ENCODE data around the gene ANP32A.

Gene ANP32A

DNA sequence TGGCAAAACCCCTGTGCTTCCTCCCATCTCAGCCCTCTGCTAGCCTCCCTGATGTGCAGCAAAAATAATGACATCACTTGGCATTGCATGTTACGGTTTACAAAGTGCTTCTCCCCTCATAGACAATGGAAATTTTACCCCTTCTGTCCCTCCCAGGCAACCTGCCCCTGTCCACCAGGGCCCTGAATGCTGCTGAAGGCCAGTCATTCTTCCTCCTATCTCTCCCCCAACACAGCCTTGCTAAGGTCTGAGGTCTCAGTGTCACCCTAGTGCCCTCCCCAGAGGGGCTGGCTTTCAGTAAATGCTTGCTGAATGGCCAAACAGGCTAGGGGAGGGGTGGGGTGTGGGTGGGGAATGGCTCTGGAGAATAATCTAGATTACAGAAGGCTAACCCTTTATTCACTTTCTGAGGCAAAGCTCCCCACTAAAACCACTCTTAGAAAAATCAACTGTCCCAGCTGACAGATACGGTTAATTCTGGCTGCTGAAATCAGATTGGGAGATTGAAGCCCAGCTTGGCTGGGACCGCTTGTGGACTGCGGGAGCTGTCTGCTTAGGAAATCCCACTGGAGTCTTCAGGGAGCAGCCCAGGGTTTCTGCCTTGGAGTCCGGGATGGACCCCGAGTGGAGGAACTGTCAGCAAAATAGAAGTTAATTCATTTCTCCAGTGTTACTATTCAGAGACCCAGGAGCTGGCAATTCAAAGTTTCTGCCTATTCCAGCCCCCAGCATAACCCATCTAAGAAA, 22.9 kb downstream of the ANP32A start:
- no peak for DNase-seq (ENCODE audit: low read depth)
- TF ChIP-seq CTCF (conservative IDR thresholded peaks at IDR 0.05; ENCODE audit: low read depth, low read length): no peak
- no peak overlapping the region for H3K4me3 ChIP-seq (ENCODE audit: low read depth, low read length)

DNA sequence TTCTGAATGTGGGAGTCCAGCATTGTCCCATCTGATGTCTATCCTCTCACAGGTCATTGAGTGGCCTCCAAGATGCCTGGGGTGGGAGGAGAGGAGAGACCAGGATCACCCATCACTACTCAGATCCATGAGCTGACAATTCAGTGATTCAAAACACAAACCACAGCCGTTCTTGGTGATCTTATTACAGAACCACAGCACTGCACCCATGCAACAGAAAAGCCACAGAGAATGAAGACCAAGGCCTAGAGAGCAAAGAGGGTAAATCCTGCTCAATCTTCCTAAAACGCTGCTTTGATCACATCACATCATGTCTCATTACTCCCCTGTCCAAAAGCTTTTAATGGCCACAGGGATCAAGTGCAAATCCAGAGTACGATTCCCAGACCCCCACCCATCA, 23.5 kb downstream of the ANP32A start:
- no peak for TF ChIP-seq CTCF (conservative IDR thresholded peaks at IDR 0.05; ENCODE audit: low read depth, low read length)
- no peak for DNase-seq (ENCODE audit: low read depth)
- no peak overlapping the region for H3K4me3 ChIP-seq (ENCODE audit: low read depth, low read length)

DNA sequence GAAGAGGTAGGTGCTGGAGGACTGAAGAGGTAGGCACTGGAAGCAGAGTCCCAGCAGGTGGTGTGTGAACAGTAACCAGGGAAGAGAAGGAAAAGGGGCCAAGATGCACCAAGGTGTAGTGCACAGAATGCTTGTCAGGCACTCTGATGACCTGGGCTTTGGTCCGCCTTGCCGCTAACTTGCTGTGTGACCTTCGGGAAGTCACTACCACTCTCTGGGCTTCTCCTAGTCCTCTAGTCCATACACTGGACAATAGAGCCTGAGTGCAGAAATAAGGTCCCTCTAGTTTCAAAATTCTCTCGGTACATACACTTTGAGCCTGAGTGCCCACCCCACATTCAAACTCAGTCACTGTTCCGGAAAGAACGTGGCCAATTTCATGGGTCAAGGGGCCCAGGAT, 24.1 kb downstream of the ANP32A start:
- TF ChIP-seq CTCF (conservative IDR thresholded peaks at IDR 0.05; ENCODE audit: low read depth, low read length): no peak
- DNase-seq (ENCODE audit: low read depth): no peak
- no peak overlapping the region for H3K4me3 ChIP-seq (ENCODE audit: low read depth, low read length)

GRCh38 chr15:68795298-68795848, 25.3 kb downstream of the ANP32A start:
- TF ChIP-seq CTCF (conservative IDR thresholded peaks at IDR 0.05; ENCODE audit: low read depth, low read length): no peak
- H3K4me3 ChIP-seq (ENCODE audit: low read depth, low read length): peak overlapping the region; percentile 14
- peak; percentile 85 for DNase-seq (ENCODE audit: low read depth)

DNA sequence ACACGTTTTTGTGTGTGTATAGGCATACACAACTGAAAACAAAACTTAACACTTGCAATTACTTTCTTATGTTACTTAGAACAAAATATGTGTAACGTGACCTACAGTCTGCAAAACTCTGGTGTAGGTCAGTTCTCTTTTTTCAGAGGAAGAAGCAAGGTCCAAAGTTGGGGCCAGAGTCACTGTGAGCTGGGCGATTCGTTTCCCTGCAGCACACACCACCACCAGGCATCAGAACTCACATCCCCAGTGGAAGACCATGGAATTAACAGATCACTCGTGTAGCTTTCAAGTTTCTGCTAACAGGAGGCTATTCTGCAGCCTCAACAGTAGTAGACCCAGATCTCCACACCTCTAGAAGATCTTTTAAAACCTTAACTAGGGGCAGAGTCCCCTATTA, 25.8 kb downstream of the ANP32A start:
- TF ChIP-seq CTCF (conservative IDR thresholded peaks at IDR 0.05; ENCODE audit: low read depth, low read length): peak; percentile 17
- peak overlapping the region; percentile 7 for H3K4me3 ChIP-seq (ENCODE audit: low read depth, low read length)

DNA sequence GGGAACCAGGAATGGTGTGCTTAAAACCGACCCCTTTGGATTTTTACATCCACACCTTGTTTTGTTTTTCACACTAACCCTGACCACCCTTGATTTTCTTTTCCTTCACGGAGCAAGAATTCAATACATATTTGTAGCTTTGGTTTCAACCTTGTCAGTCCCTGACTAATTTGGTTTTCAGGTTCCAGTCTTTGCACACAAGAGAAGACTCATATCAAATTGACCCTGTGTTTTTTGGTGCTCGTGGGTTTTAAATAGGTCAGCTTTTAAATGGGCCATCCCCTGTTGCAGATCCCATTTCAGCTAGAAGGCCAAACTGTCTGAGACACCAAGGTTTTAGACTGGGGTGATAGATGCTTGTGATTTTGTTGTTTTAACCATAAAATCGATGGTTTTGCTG, 26.4 kb downstream of the ANP32A start:
- no peak for DNase-seq (ENCODE audit: low read depth)
- H3K4me3 ChIP-seq (ENCODE audit: low read depth, low read length): no peak overlapping the region
- TF ChIP-seq CTCF (conservative IDR thresholded peaks at IDR 0.05; ENCODE audit: low read depth, low read length): no peak

More for the DNA sequence above, 25.8 kb downstream of the ANP32A start:
- DNase-seq (ENCODE audit: low read depth): peak; percentile 39

- no peak for DNase-seq (ENCODE audit: low read depth)
- no peak for TF ChIP-seq CTCF (conservative IDR thresholded peaks at IDR 0.05; ENCODE audit: low read depth, low read length)
- no peak overlapping the region for H3K4me3 ChIP-seq (ENCODE audit: low read depth, low read length)
These were observed 26.9 kb downstream of the ANP32A start for GRCh38 chr15:68793776-68794175.

Data from choroid plexus epithelial cell (primary cell).